ENCODE measurements around the gene MLX.

DNA sequence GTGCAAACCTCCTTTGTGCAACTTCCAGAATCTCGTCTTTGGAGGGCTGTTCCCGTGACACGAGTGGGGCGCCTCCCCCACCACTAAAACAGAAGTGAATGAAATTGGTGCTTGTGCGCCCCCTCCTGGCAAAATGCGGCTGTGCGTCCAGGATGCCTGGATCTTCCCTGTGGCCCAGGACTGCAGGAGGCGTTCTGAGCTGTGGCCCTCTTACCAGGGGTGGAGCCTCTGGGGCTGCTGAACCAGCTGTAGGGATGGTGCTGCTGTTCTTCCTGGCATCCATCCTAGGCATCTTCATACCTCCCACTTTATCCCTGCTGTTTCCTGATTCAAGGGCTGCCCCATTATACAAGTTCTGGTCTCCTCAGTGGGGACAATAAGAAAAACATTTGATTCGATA is 49.4 kb upstream of the MLX start:
- TF ChIP-seq, protein P1, sequence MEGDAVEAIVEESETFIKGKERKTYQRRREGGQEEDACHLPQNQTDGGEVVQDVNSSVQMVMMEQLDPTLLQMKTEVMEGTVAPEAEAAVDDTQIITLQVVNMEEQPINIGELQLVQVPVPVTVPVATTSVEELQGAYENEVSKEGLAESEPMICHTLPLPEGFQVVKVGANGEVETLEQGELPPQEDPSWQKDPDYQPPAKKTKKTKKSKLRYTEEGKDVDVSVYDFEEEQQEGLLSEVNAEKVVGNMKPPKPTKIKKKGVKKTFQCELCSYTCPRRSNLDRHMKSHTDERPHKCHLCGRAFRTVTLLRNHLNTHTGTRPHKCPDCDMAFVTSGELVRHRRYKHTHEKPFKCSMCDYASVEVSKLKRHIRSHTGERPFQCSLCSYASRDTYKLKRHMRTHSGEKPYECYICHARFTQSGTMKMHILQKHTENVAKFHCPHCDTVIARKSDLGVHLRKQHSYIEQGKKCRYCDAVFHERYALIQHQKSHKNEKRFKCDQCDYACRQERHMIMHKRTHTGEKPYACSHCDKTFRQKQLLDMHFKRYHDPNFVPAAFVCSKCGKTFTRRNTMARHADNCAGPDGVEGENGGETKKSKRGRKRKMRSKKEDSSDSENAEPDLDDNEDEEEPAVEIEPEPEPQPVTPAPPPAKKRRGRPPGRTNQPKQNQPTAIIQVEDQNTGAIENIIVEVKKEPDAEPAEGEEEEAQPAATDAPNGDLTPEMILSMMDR (IDR thresholded peaks at IDR 0.05 in 8 of 11, conservative IDR thresholded peaks at IDR 0.05 in 3 of 11), result peak; percentile 94 to 99 (median 97)
- TF ChIP-seq POLR2AphosphoS5 (IDR thresholded peaks at IDR 0.05), result peak; percentile 61 to 82 (median 80)
